Pons (tissue), 1 donor: ENCODE results near the gene CBX3.
"Not testable (repeated sequence)": the region's sequence is repeated elsewhere in the genome, so short reads cannot be mapped to it uniquely, and the experiment has no call there.

Source experiments
- DNase-seq: peaks from one replicate; pipeline ENCODE4 v3.0.0-alpha.2; 2016; ENCODE audit warnings: low spot score

CBX3 gene

GRCh38 chr7:26201247-26202018 lies at the start of gene CBX3:
TSS of gene CBX3 (plus strand) at chr7:26201745. CDS start at chr7:26202999, 1,254 bp downstream.
- peak; percentile 85 for DNase-seq

GRCh38 chr7:26151953-26152781 lies 49.4 kb upstream of the CBX3 start, which contains the start of gene NFE2L3:
TSS of gene NFE2L3 (plus strand) at chr7:26152198. CDS start at chr7:26152499, 301 bp downstream.
- peak; percentile 89 for DNase-seq

- DNase-seq = not testable (repeated sequence)
These were observed 48.7 kb upstream of the CBX3 start for GRCh38 chr7:26152782-26153240.

- DNase-seq = no peak
These were observed 48.2 kb upstream of the CBX3 start for GRCh38 chr7:26153241-26153822.

GRCh38 chr7:26153823-26154783 lies 47.4 kb upstream of the CBX3 start:
- no peak for DNase-seq

- no peak for DNase-seq
These were observed 45.8 kb upstream of the CBX3 start for GRCh38 chr7:26155531-26156375.

GRCh38 chr7:26156451-26157420 lies 44.8 kb upstream of the CBX3 start:
- peak; percentile 35 for DNase-seq

GRCh38 chr7:26157520-26158105 lies 43.9 kb upstream of the CBX3 start:
- DNase-seq = no peak

GRCh38 chr7:26159243-26159642 lies 42.3 kb upstream of the CBX3 start:
- DNase-seq = no peak

- no peak for DNase-seq
These were observed 40.6 kb upstream of the CBX3 start for GRCh38 chr7:26160896-26161295.

GRCh38 chr7:26162431-26162830 lies 39.1 kb upstream of the CBX3 start:
- DNase-seq = no peak

- not testable (repeated sequence) for DNase-seq
These were observed 37.7 kb upstream of the CBX3 start for GRCh38 chr7:26163804-26164203.

GRCh38 chr7:26165950-26166683 lies 35.4 kb upstream of the CBX3 start:
- no peak for DNase-seq

GRCh38 chr7:26166684-26167266 lies 34.8 kb upstream of the CBX3 start:
- no peak for DNase-seq

GRCh38 chr7:26167303-26167934 lies 34.1 kb upstream of the CBX3 start:
- DNase-seq = no peak

- no peak for DNase-seq
These were observed 33.0 kb upstream of the CBX3 start for GRCh38 chr7:26168458-26169023.

GRCh38 chr7:26169271-26169670 lies 32.3 kb upstream of the CBX3 start:
- DNase-seq = no peak
